WI38 (cell line): ENCODE data around the gene MKNK2.

Experiments
- H3K4me3 ChIP-seq: 2 replicates; pipeline ENCODE4 v1.5.1; 2011; ENCODE audit warnings: low read depth, mild to moderate bottlenecking, control low read depth, low read length
- CTCF ChIP-seq: IDR thresholded peaks from 2 replicates; pipeline ENCODE4 v1.5.1; 2012; ENCODE audit warnings: low read depth, mild to moderate bottlenecking, control low read depth, low read length

MKNK2 gene

DNA sequence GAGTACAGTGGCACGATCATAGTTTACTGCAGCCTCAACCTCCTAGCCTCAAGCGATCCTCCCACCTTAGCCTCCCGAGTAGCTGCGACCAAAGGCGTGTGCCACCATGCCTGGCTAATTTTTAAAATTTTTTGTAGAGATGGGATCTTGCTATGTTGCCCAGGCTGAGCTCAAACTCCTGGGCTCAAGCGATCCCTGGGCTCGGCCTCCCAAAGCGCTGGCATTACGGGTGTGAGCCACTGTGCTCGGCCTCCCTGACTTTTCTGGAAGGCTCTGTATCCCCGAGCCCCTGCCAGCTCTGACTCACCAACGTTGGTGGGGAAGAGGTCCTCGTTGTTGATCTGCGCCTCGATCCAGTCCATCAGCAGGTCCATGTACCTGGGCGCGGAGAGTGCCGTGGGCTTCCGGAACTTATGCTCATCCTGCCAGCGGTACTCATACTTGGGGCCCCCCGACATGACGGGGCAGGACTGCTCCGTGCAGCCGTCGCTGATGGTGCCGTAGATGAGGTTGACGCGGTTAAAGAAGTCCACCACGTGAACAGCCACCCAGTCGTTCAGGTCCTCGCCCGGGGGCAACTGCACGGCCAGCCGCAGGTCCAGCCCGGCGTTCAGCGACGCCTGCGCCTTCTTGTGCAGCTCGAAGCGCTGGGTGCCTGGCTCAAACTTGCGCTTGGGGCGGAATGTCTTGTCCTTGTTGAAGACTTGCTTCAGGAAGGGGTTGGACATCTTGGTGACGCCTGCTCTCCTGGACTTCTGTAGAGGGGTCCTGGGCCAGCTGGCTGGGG is 27.0 kb upstream of the MKNK2 start:
- H3K4me3 ChIP-seq = no peak overlapping the region

DNA sequence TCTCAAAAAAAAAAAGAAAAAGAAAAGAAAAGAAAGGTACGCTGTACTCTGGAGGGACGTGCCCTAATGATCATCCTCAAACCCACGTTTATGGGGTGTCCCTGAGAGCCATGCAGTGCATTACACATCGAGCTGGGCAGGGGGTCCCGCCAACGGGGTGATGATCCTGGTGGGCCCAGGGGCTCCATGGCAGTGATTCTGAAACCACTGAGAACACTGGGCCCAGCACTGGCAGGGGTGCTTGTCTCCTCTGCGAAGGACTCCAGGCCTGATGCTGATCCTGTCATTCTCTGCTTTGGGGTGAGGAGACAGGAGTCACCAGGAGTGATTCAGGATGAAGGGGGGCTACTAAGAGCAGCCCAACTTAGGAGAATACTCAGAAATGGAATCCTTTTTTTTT is 26.4 kb upstream of the MKNK2 start:
- no peak for TF ChIP-seq CTCF
- no peak overlapping the region for H3K4me3 ChIP-seq

More for the DNA sequence above, 27.0 kb upstream of the MKNK2 start:
- no peak for TF ChIP-seq CTCF

GRCh38 chr19:2076526-2076944 is 25.5 kb upstream of the MKNK2 start:
- H3K4me3 ChIP-seq = no peak overlapping the region
- no peak for TF ChIP-seq CTCF

- H3K4me3 ChIP-seq = no peak overlapping the region
- no peak for TF ChIP-seq CTCF
These were observed 21.9 kb upstream of the MKNK2 start for GRCh38 chr19:2072757-2073551.

DNA sequence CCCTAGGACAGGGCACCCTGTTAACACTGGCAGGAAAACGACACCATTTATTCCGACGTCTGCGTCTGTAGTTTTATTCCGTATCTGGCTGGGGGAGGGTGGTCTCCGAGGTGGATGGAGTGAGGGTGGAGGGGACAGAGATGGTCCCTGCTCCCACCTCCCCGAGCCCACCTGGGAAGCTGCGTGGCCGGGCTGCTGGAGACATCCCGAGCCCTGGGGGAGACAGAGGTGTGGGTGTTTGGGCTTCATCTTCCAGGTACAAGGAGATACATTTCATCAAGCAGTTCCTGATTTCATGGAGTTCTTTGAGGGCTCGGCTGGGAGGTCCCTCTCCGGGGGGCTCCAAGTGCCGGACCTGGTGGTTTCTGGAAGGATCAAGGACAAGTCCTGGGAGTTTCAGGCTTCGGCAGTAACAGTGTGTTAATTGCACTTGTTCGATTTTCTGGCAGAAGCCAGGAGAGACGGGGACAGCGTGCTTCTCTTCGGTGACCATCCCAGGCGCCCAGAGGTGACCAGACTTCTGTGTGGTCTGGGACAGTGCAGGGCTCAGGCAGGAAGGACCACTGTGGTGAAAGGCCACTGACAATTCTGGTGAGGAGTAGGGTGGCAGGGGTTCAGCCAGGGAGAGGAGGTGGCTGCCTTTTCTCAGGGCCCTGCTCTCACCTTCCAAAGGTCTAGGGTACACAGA is 20.1 kb upstream of the MKNK2 start:
- H3K4me3 ChIP-seq = no peak overlapping the region
- TF ChIP-seq CTCF = no peak

DNA sequence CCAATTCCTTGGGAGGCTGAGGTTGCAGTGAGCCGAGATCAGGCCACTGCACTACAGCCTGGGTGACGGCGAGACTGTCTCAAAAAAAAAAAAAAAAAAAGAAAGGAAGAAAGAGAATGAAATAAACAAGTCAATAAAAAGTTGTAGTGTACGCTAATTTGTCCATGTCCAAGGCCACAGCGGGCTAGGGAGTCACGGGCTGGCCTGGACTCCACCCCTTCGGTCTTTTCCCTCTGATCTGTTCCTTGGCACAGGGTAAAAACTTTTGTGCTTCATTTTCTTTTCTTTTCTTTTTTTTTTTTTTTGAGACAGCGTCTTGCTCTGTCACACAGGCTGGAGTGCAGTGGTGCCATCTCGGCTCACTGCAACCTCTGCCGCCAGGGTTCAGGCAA is 19.4 kb upstream of the MKNK2 start:
- TF ChIP-seq CTCF = no peak

More for the DNA sequence above, 19.4 kb upstream of the MKNK2 start:
- H3K4me3 ChIP-seq = no peak overlapping the region
